HG03025 (cell line): ENCODE data around the gene RERG.

ENCODE experiments used
- ATAC-seq: cut with Tn5 transposase; IDR thresholded peaks from one replicate; pipeline ENCODE4 v1.9.1; 2021; ENCODE audit warnings: mild to moderate bottlenecking, moderate library complexity; ENCODE audit not compliant: unreplicated experiment, low FRiP score

Gene RERG

GRCh38 chr12:15193946-15194345 is 27.3 kb downstream of the RERG start:
- ATAC-seq = no peak

GRCh38 chr12:15192720-15193119 is 28.5 kb downstream of the RERG start:
- no peak for ATAC-seq

- ATAC-seq = no peak
These were observed 33.1 kb downstream of the RERG start for GRCh38 chr12:15188127-15188526.

DNA sequence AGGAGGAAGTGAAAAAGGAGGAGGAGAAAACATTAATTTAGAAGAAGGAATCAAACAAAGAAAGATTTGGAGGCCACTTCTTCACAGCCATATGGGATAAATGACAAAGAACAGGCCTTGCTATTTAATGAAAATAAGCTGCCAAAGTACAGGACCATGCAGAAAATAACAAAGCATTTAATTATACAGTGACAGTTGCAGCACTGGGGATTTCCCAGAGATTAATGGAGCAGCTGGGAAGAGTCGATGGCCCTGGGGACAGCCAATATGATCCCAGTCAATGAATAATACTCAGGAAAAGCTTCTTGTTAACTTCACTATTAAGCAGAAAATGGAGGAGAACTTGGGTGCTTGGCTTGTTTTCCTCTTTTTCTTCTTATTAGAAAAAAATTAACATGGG is 34.6 kb downstream of the RERG start:
- ATAC-seq = no peak

DNA sequence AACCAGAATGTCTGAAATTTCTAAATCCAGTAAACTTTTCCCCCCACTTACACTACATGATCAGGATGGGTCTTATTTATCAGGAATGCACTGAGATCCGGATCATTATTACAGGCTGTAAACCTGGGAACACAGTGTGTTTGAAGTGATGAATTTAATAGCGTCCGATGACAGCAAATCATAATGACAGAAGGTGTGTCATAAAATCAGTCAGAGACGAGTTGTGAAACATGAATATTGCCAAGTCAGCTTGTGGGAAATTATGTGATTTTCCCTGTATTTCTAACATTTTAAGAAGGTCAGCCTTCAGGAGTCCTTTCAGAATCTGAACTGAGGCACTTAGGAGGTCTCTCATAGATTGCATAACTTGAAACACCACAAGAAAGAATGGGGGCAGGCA is 36.7 kb downstream of the RERG start:
- ATAC-seq = no peak

DNA sequence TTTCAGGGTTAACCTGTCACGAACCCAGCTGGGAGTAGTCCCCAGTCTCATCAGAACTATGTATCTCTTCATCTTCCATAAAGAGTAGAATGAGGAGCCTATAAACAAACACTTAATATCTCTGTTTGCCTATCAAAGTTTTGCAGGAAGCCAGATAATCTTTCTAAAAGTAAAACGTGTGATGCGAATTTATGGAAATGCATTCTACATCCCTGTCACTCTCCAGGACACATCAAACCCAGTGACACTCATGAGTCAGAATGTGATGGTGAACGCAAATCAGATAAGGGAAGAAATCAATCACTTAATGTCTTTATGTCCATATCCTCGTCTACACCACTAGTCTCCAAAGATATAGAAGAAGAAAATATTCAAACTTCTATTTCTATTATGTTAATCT is 37.4 kb downstream of the RERG start:
- ATAC-seq = no peak

- no peak for ATAC-seq
These were observed 40.1 kb downstream of the RERG start for GRCh38 chr12:15181017-15181683.

DNA sequence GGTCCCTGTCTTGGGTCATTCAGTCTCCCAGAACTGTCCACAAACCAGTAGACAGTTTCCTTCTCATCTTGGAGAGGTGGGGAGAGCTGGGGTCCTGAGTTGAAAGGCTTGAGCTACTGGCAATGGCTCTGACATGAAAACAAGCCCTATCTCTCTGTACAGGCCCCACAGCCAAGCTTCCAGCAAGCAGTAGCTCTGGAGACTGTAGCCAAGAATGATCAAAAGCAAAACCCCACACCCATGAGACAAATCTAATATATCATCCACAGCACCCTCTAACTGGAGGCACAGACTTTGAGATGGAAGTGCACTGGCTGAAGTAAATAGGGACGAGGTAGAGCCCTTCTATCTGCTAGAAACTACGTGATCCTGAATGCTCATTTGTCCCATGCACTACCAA is 40.9 kb downstream of the RERG start:
- ATAC-seq = no peak

GRCh38 chr12:15179672-15180071 is 41.5 kb downstream of the RERG start:
- no peak for ATAC-seq

- ATAC-seq = no peak
These were observed 48.1 kb downstream of the RERG start for GRCh38 chr12:15173142-15173541.

DNA sequence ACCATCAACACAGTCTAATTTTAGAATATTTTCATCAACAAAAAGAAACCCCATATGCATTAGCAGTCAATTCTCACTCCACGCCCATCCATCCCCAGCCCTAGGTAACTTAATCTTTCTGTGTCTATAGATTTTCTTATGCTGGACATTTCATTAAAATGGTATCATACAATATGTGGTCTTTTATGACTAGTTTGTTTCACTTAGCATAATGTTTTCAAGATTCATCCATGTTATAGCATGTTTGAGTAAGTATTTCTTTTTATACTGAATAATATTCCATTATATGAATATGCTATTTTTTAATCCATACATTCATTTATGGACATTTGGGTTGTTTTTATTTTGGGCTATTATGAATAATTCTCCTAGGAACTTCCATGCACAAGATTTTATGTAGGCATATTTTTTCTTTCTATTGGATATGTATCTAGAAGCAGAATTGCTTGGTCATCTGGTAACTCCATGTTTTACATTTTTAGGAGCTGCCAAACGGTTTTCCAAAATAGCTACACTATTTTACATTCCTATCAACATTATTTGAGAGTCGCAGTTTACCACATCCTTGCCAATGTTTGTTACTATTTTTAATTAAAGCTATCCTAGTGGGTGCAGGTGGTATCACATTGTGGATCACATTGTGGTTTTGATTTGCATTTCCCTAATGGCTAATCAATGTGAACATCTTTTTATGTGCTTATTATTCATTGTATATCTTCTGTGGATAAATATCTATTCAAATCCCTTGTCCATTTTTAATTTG is 49.0 kb downstream of the RERG start:
- no peak for ATAC-seq

DNA sequence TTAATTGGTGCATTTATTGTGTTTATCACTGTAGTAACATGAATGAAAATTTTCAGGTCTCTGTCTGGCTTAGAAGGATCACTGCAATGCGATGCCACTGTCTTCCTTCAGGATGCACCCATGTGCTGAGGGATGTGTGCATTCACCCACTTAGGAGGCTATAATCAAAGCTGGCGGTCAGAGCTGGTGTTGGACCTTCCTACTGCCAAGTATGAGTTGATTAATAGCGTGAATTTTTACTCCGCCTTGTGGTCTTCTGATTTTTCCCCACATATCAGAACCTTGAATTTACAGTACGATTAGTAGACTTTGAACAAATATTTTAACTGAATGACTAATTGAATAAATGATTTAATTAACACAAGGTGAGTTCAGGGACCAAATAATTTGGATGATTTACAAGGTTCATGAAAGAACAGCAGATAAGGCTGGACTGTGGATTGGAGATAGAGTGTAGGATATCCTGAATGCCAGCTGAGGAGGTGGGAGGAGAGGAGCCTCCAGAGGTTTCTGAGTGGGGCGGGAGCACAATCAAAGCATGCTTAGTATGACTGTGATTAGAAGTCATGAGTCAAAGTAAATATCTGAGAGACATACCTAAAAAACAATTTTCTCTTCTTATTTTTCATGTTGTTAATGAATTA is 50.1 kb downstream of the RERG start:
- no peak for ATAC-seq

DNA sequence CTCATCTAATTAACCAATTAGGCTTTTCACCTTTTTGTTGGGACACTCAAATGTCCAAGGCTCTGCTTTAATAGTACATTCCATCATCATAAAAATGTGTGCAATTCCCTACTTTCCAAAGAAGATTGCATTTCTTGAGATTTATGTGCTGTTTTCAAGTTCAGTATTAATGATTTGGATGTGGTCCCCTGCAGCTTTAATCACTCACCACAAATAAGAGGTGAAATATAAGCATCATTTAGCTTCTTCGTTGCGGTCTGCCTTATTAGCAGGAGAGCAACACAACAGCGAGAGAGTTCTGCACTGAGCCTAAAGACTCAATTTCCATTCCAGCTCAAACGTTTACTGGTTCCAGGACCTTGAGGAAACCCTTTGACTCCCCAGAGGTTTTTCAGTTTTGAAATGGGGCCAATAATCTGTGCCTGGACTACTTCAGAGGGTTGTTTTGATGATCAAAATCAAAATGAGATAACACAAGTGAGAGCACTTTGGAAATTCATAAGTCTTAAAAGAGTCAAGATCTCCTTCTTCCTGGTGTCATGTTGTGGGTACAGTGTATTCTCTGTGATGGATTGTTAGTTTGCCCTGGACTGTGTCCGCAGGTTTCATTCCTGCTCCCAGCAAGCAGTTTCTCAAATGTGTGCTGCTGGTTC is 53.1 kb downstream of the RERG start:
- no peak for ATAC-seq

- no peak for ATAC-seq
These were observed 56.1 kb downstream of the RERG start for GRCh38 chr12:15165012-15165659.

GRCh38 chr12:15163030-15163976 is 57.9 kb downstream of the RERG start:
- no peak for ATAC-seq

DNA sequence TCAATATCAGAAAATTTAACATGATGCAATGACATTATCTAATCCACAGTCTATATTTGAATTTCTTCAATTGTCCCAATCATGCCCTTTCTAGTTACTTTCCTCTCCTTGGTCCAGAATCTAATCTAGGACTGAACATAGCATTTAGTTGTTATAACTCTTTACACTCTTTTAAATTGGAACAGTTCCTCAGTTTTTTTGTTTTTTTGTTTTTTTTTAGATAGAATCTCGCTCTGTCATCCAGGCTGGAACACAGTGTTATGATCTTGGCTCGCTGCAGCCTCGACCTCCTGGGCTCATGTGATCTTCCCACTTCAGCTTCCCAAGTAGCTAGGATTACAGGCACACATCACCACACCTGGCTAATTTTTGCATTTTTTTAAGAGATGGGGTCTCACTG is 63.1 kb downstream of the RERG start:
- no peak for ATAC-seq

DNA sequence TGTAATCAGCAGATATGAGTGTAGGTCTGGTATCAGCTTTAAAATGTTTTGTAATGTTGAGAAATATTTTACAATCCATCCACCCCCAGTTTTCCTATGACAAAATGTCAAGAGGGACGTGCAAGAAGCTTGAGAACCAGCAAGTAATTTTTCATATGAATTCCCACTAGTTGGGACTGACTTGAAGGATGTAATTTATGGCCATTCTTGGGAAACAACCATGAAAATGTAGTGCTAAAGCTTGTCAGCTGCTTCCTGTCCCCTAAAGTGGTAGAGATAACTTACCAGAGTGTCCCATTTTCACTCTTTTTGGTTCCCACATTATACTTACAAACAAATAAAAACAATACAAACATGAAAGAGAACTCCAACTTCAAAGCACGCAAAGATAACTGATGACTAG is 63.9 kb downstream of the RERG start:
- no peak for ATAC-seq

- no peak for ATAC-seq
These were observed 65.9 kb downstream of the RERG start for GRCh38 chr12:15155271-15155670.

DNA sequence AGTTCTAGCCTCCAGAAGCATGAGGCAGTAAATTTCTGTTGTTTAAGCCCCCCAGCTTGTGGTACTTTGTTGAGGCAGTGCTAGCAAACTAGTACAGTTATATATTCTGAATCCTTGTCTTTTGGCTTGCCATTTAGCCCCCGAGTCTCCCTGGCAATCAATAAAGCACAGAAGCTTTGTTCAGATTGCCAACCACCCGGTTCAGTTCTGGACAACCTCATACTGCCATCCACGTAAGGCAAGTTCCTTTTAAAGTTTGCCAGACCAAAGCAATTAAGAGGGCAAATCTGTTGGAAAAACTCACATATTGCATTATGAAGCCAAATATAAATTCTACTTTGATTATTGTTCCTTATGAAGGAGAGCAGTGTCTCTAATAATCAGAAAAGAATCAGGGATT is 67.1 kb downstream of the RERG start:
- ATAC-seq = no peak

GRCh38 chr12:15152868-15153267 is 68.3 kb downstream of the RERG start:
- ATAC-seq = no peak
